HepG2 (cell line): ENCODE data around the gene SEPTIN11. TPM values are rescaled to one million over a fixed set of nuclear protein-coding genes. Genes with fewer than 3 reads are reported as not detected.
A peak's percentile ranks its signal among the peaks of the same experiment; 100 is the strongest.

Experiments used
- ATAC-seq: fragments of 200-7000 bp; cut with Tn5 transposase; 3 replicates; pipeline ENCODE4 v1.9.1; 2020; ENCODE audit warnings: mild to moderate bottlenecking, moderate library complexity
- BruUV-seq: library from RNA; stranded (reverse); fragments of 400-500 nt; replicated peaks from 2 replicates; lab custom pipeline; 2021; lab: Mats Ljungman, UMichigan
- CTCF ChIA-PET: fragments of 300-600 bp; formaldehyde crosslinking; extraction: SDS; loops from one replicate; lab custom pipeline; 2021; ENCODE audit warnings: low total read pairs, inconsistent platforms, low intra/inter-chr PET ratio; lab: Yijun Ruan, JAX
- POLR2A ChIA-PET: fragments of 350-600 bp; sonication (Branson Sonifier 250); formaldehyde crosslinking; loops from one replicate; lab custom pipeline; 2020; ENCODE audit warnings: antibody characterized with exemption, inconsistent platforms; lab: Yijun Ruan, JAX
- DNase-seq: peaks from one replicate; pipeline ENCODE4 v3.0.0-alpha.2; 2015; ENCODE audit warnings: low spot score
- FAIRE-seq: peaks from 3 replicates; lab custom pipeline; 2011; peaks lifted over from hg19 to GRCh38; lab: Jason Lieb, UNC
- H2AFZ ChIP-seq: one replicate; pipeline ENCODE4 v1.6.1; 2011; ENCODE audit warnings: low read length, inconsistent platforms
- H3K27ac ChIP-seq: fragments of 300-600 bp; 3 replicates; pipeline ENCODE4 v1.8.0; 2011; ENCODE audit warnings: mixed run types, mild to moderate bottlenecking, mixed read lengths, low read length, inconsistent platforms; ENCODE audit not compliant: insufficient read depth; ENCODE audit errors: extremely low read length
- H3K27me3 ChIP-seq, 2 experiments: fragments of 200-600 bp in 1 of 2; 2 replicates in 1 of 2; 3 replicates in 1 of 2; pipeline versions ENCODE4 v1.6.0 to v1.8.0; 2011; ENCODE audit warnings: low read length in 2 of 2, mild to moderate bottlenecking in 2 of 2, moderate library complexity in 2 of 2, inconsistent platforms in 1 of 2; ENCODE audit not compliant: insufficient read depth in 2 of 2, control insufficient read depth in 1 of 2
- H3K36me3 ChIP-seq, 2 experiments: fragments of 200-600 bp in 1 of 2; replicated peaks in 1 of 2; 2 replicates in 1 of 2; 3 replicates in 1 of 2; pipeline versions ENCODE4 v1.5.1 to v1.8.0; 2011; ENCODE audit warnings: low read length in 2 of 2, inconsistent platforms in 1 of 2; ENCODE audit not compliant: insufficient read depth in 2 of 2, control insufficient read depth in 1 of 2
- H3K4me1 ChIP-seq: 2 replicates; pipeline ENCODE4 v1.5.1; 2012; ENCODE audit warnings: low read length, inconsistent platforms; ENCODE audit not compliant: insufficient read depth
- H3K4me2 ChIP-seq: 2 replicates; pipeline ENCODE4 v1.6.0; 2011; ENCODE audit warnings: low read depth, low read length, inconsistent platforms
- H3K4me3 ChIP-seq, 3 experiments: fragments of 200-600 bp in 1 of 3; sonication (generic), shearing (Covaris generic) in 1 of 3; replicated peaks in 1 of 3; 2 replicates each; pipeline ENCODE4 v1.5.1; 2011 to 2016; ENCODE audit warnings: low read length in 3 of 3, inconsistent platforms in 2 of 3, low read depth in 2 of 3, mild to moderate bottlenecking in 2 of 3, control low read depth in 1 of 3, mixed read lengths in 1 of 3; ENCODE audit not compliant: insufficient read depth in 1 of 3
- H3K79me2 ChIP-seq: one replicate; pipeline ENCODE4 v1.6.1; 2011; ENCODE audit warnings: low read length, inconsistent platforms; ENCODE audit not compliant: insufficient read depth
- H3K9ac ChIP-seq: 2 replicates; pipeline ENCODE4 v1.6.0; 2011; ENCODE audit warnings: mild to moderate bottlenecking, low read depth, low read length, inconsistent platforms; ENCODE audit not compliant: insufficient read depth
- H3K9me3 ChIP-seq: 2 replicates; pipeline ENCODE4 v1.5.1; 2012; ENCODE audit warnings: mild to moderate bottlenecking, low read length
- H4K20me1 ChIP-seq: 2 replicates; pipeline ENCODE4 v1.6.0; 2011; ENCODE audit warnings: inconsistent platforms, mild to moderate bottlenecking, low read length, moderate library complexity; ENCODE audit not compliant: insufficient read depth
- CBX5 ChIP-seq: sonication (generic); formaldehyde crosslinking; IDR thresholded peaks from 2 replicates; pipeline ENCODE4 v1.4.0; 2020; ENCODE audit warnings: missing genetic modification reagents, borderline replicate concordance
- DPF2 ChIP-seq: sonication (generic); formaldehyde crosslinking; IDR thresholded peaks from 2 replicates; pipeline ENCODE4 v1.4.0; 2020; ENCODE audit warnings: mild to moderate bottlenecking, low read depth, missing genetic modification reagents, borderline replicate concordance
- EP300 ChIP-seq, 3 experiments: sonication (generic) in 1 of 3; formaldehyde crosslinking in 1 of 3; IDR thresholded peaks; 2 replicates each; pipeline versions ENCODE4 v1.5.1 to v1.6.1; 2011 to 2020; ENCODE audit warnings: low read depth in 2 of 3, low read length in 2 of 3, borderline replicate concordance in 1 of 3, improper control_type of control experiment in 1 of 3, mild to moderate bottlenecking in 1 of 3, missing genetic modification reagents in 1 of 3, moderate library complexity in 1 of 3
- HDAC1 ChIP-seq: sonication (generic); formaldehyde crosslinking; IDR thresholded peaks from 2 replicates; pipeline ENCODE4 v1.5.1; 2020; ENCODE audit warnings: mild to moderate bottlenecking, missing genetic modification reagents
- IRF2 ChIP-seq: IDR thresholded peaks from 2 replicates; pipeline ENCODE4 v1.6.1; 2018; ENCODE audit warnings: missing genetic modification reagents, missing compliant biosample characterization
- MTA3 ChIP-seq: sonication (generic); formaldehyde crosslinking; IDR thresholded peaks from 2 replicates; pipeline ENCODE4 v1.4.0; 2020; ENCODE audit warnings: missing genetic modification reagents
- NCOA2 ChIP-seq: sonication (generic); formaldehyde crosslinking; IDR thresholded peaks from 2 replicates; pipeline ENCODE4 v1.8.0; 2022; ENCODE audit warnings: inconsistent platforms
- PPARG ChIP-seq: conservative IDR thresholded peaks from 2 replicates; pipeline ENCODE4 v1.6.1; 2016; ENCODE audit warnings: missing biosample characterization, missing genetic modification reagents
- REXO4 ChIP-seq: sonication (generic); formaldehyde crosslinking; IDR thresholded peaks from 2 replicates; pipeline ENCODE4 v1.8.0; 2022; ENCODE audit warnings: missing genetic modification reagents, mild to moderate bottlenecking, borderline replicate concordance
- TFAP4 ChIP-seq: sonication (generic); IDR thresholded peaks from 2 replicates; pipeline ENCODE4 v1.6.1; 2016; ENCODE audit warnings: low read depth, borderline replicate concordance
- THAP11 ChIP-seq: IDR thresholded peaks from 2 replicates; pipeline ENCODE4 v1.6.1; 2016; ENCODE audit warnings: missing biosample characterization, missing genetic modification reagents
- THYN1 ChIP-seq: sonication (generic); formaldehyde crosslinking; IDR thresholded peaks from 2 replicates; pipeline ENCODE4 v1.8.1; 2023; ENCODE audit warnings: low read depth, mild to moderate bottlenecking, moderate library complexity, missing genetic modification reagents, borderline replicate concordance
- ZNF331 ChIP-seq: sonication (generic); formaldehyde crosslinking; IDR thresholded peaks from 2 replicates; pipeline ENCODE4 v1.4.0; 2020; ENCODE audit warnings: missing genetic modification reagents
- ZNF484 ChIP-seq: sonication (generic); formaldehyde crosslinking; IDR thresholded peaks from 2 replicates; pipeline ENCODE4 v1.5.1; 2020; ENCODE audit warnings: mild to moderate bottlenecking, low read depth, missing genetic modification reagents, borderline replicate concordance
- ZNF512 ChIP-seq: sonication (generic); formaldehyde crosslinking; IDR thresholded peaks from 2 replicates; pipeline ENCODE4 v1.4.0; 2020; ENCODE audit warnings: mild to moderate bottlenecking, missing genetic modification reagents
- ZNF879 ChIP-seq: sonication (generic); formaldehyde crosslinking; IDR thresholded peaks from 2 replicates; pipeline ENCODE4 v1.8.1; 2023; ENCODE audit warnings: missing genetic modification reagents
- WGBS: methylation state at CpG from one replicate; pipeline ENCODE4 v1.1.6; 2017; ENCODE audit warnings: low lambda C conversion rate; 5-methylcytosine and 5-hydroxymethylcytosine counted together
- in situ Hi-C: cut with HindIII; loops from 2 replicates; pipeline ENCODE4 v1.10.0; 2017; ENCODE audit warnings: low pct_unique_long_range_greater_than_20kb; ENCODE audit not compliant: extremely low pct_ligation_motif_present
- intact Hi-C: fragments of 100-400 bp; cut with micrococcal nuclease; formaldehyde crosslinking; loops from one replicate; pipeline ENCODE4 v1.10.0; 2022; ENCODE audit not compliant: unreplicated experiment
- polyA plus RNA-seq, 8 experiments: library from polyadenylated mRNA; depleted of rRNA in 3 of 8; stranded (reverse) in 7 of 8; unstranded in 1 of 8; fragments of >200 nt; fragmentation: Illumina TruSeq in 4 of 8; extraction: Trizol in 4 of 8; gene quantifications; 2 replicates each; pipeline versions ENCODE4 v1.2.1 to v1.2.3, GENCODE V29; 2011 to 2016; ENCODE audit warnings: low read depth in 4 of 8, missing spikeins in 1 of 8, mixed read lengths in 1 of 8; ENCODE audit not compliant: insufficient read depth in 1 of 8
- total RNA-seq, 5 experiments: library from RNA; depleted of rRNA; stranded (reverse); fragments of >200 nt; fragmentation: Illumina TruSeq; extraction: Trizol; gene quantifications; 2 replicates each; pipeline ENCODE4 v1.2.3, GENCODE V29; 2016; ENCODE audit warnings: low read depth in 1 of 5

Gene SEPTIN11
- total and polyA plus RNA-seq, 2 of the 13 experiments (the other 11 are each of a cell fraction or from before 2014, with no cell fraction given) = 28.9 to 47.3 TPM

DNA sequence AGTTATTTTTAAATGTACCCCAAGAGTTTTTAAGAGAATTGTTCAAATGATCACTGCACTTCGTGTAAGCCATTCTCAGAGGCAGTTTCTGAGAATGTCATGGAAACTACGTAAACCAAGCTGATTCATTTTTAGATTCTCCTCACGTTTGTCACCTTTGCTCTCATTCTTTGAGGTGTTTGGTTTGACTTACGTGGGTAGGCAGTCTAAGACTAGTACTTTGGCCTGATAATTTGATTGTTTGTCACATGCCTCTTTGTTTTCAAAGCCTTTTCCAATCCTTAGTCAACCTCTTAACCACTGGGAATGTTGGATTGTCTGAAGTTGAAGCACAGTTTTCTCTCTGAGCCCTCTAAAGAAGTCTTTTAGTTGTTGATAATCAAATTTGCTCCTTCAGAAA is 10.5 kb downstream of the SEPTIN11 start (continued):
- TF ChIP-seq HDAC1 (CRISPR knock-in tag) (no peak), PPARG (CRISPR knock-in tag) (0 out of 2 replicates have a peak, but pooled peaks have one; percentile 19), THYN1 (CRISPR knock-in tag) (no peak)
- TF ChIP-seq, all 625 proteins: peak for 3

- DNase-seq (no peak), ATAC-seq (no peak), FAIRE-seq (no peak)
- no peak overlapping the region for H3K4me2 ChIP-seq
- H2AFZ ChIP-seq = no peak overlapping the region
- peaks cover 17% of the 10 kb centered on the region for H3K4me1 ChIP-seq
- H3K9ac ChIP-seq = no peak overlapping the region
- H3K9me3 ChIP-seq = no peaks in the 10 kb centered on the region
- H3K4me3 ChIP-seq = no peak overlapping the region
- H3K27ac ChIP-seq = no peak overlapping the region
- in situ Hi-C loops (no loop called here), intact Hi-C loops (no loop called here)
- TF ChIP-seq MTA3 (CRISPR knock-in tag) = no peak
- no peak for TF ChIP-seq IRF2 (CRISPR knock-in tag)
- no peak for TF ChIP-seq CBX5 (CRISPR knock-in tag)
- TF ChIP-seq TFAP4 = no peak
- no peak for TF ChIP-seq DPF2 (CRISPR knock-in tag)
- TF ChIP-seq ZNF879 (CRISPR knock-in tag) = no peak
- no peak for TF ChIP-seq ZNF512
- TF ChIP-seq THAP11 (CRISPR knock-in tag) = no peak
- TF ChIP-seq NCOA2 (CRISPR knock-in tag) = no peak
- TF ChIP-seq ZNF484 (CRISPR knock-in tag) = no peak
- no peak for TF ChIP-seq ZNF331 (CRISPR knock-in tag)
- no peak for TF ChIP-seq EP300 (IDR thresholded peaks at IDR 0.05; ENCODE audit: low read depth in 2 of 2, low read length in 2 of 2)
- TF ChIP-seq EP300 (CRISPR knock-in tag; IDR thresholded peaks at IDR 0.05; ENCODE audit: borderline replicate concordance) = no peak
- TF ChIP-seq REXO4 (CRISPR knock-in tag) = no peak
- H3K36me3 ChIP-seq = no peaks in the 10 kb centered on the region
- ChIA-PET CTCF (no interaction called here), POLR2A (interaction anchor here (0.7 kb wide), 1 partner anchor 12 kb away, joined by 3 read pairs; no protein-coding TSS in a partner anchor)
- no TSS peak for BruUV-seq
- H4K20me1 ChIP-seq = no peaks in the 10 kb centered on the region
- 95% methylated on average over 5 of the region's 5 CpGs for WGBS
- H3K79me2 ChIP-seq = peaks cover 16% of the 10 kb centered on the region
- H3K27me3 ChIP-seq = no peaks in the 10 kb centered on the region; a peak in 1 of 5 replicates
These were observed 13.0 kb downstream of the SEPTIN11 start for GRCh38 chr4:76962406-76963130.
